Muscle layer of colon (tissue), 2 donors: ENCODE results near the gene CSNK2A3.
"Not testable (repeated sequence)": the region's sequence is repeated elsewhere in the genome, so short reads cannot be mapped to it uniquely, and the experiment has no call there.

Experiments used
- H3K27ac ChIP-seq: one replicate; pipeline ENCODE4 v1.7.0; 2013; ENCODE audit warnings: low read depth, mild to moderate bottlenecking, low read length, moderate library complexity
- H3K27me3 ChIP-seq, 2 donors: one replicate each; pipeline ENCODE4 v1.7.0; 2013; ENCODE audit warnings: low read length in 2 of 2, mild to moderate bottlenecking in 2 of 2; ENCODE audit not compliant: insufficient read depth in 2 of 2, control insufficient read depth in 1 of 2
- H3K36me3 ChIP-seq: one replicate; pipeline ENCODE4 v1.7.0; 2013; ENCODE audit warnings: mild to moderate bottlenecking, low read length; ENCODE audit not compliant: insufficient read depth
- H3K4me1 ChIP-seq: one replicate; pipeline ENCODE4 v1.7.0; 2013; ENCODE audit warnings: mild to moderate bottlenecking, low read length; ENCODE audit not compliant: insufficient read depth
- H3K4me3 ChIP-seq, 2 donors: one replicate each; pipeline ENCODE4 v1.7.0; 2013; ENCODE audit warnings: low read length in 2 of 2, low read depth in 1 of 2, mild to moderate bottlenecking in 1 of 2, moderate library complexity in 1 of 2
- H3K9ac ChIP-seq: one replicate; pipeline ENCODE4 v1.7.0; 2013; ENCODE audit warnings: low read length
- H3K9me3 ChIP-seq: one replicate; pipeline ENCODE4 v1.7.0; 2013; ENCODE audit warnings: mild to moderate bottlenecking, low read length
- donor health status: abdominal sarcoma.
- donor health status: Adenocarcinoma of cecum.

The CSNK2A3 gene

GRCh38 chr11:11352878-11353277, at the start of gene CSNK2A3:
Gene CSNK2A3, minus strand, starts transcription at chr11:11353250. Its CDS starts 131 bp downstream, at chr11:11353119.
- H3K27ac ChIP-seq, H3K27me3 ChIP-seq, H3K9ac ChIP-seq, H3K9me3 ChIP-seq, H3K4me3 ChIP-seq, H3K36me3 ChIP-seq: not testable (repeated sequence)
- peaks cover 26% of the 10 kb centered on the region for H3K4me1 ChIP-seq

DNA sequence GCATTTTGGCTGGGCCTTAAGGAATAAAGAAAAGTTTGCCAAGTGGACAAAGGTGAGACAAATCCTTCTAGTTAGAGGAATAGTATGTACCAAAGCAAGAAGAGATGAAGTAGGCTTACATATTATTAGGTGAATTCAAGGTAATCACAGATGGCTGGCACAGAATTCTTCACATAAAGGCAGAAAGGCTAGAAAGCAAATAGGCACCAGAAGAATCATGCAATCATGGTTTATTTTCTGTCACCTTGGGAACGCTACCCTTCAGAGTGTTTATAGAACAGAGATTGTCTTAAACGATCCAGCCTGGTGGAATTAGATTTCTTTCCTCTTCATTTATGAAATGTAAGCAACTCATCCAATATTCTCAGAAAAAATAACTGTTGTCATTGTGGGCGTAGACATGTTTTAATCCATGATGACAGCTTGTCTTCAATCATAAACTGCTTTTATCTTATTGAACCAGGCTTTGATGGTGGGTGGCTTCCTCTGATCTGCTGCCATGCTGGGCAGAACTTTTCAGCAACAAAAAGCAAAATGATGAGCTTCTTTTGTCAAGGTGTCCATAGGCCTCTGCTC, 49.0 kb upstream of the CSNK2A3 start:
- Histone ChIP-seq H3K27ac (no peak overlapping the region), H3K36me3 (no peaks in the 10 kb centered on the region), H3K4me1 (peaks cover 42% of the 10 kb centered on the region), H3K27me3 (no peaks in the 10 kb centered on the region), H3K4me3 (no peak overlapping the region), H3K9ac (no peak overlapping the region), H3K9me3 (no peaks in the 10 kb centered on the region)

- Histone ChIP-seq H3K4me1 (peaks cover 40% of the 10 kb centered on the region), H3K9me3 (no peaks in the 10 kb centered on the region), H3K36me3 (no peaks in the 10 kb centered on the region), H3K9ac (no peak overlapping the region), H3K27ac (no peak overlapping the region), H3K27me3 (no peaks in the 10 kb centered on the region), H3K4me3 (no peak overlapping the region)
Measured at GRCh38 chr11:11400635-11401232, 47.7 kb upstream of the CSNK2A3 start.

GRCh38 chr11:11400121-11400520, 47.1 kb upstream of the CSNK2A3 start:
- no peak overlapping the region for H3K9ac ChIP-seq
- no peak overlapping the region for H3K27ac ChIP-seq
- H3K4me1 ChIP-seq: peaks cover 40% of the 10 kb centered on the region
- no peaks in the 10 kb centered on the region for H3K36me3 ChIP-seq
- H3K27me3 ChIP-seq: no peaks in the 10 kb centered on the region
- no peaks in the 10 kb centered on the region for H3K9me3 ChIP-seq
- H3K4me3 ChIP-seq: no peak overlapping the region

GRCh38 chr11:11397781-11398180, 44.7 kb upstream of the CSNK2A3 start:
- H3K9ac ChIP-seq: no peak overlapping the region
- H3K9me3 ChIP-seq: no peaks in the 10 kb centered on the region
- no peaks in the 10 kb centered on the region for H3K36me3 ChIP-seq
- H3K4me1 ChIP-seq: peaks cover 21% of the 10 kb centered on the region
- no peaks in the 10 kb centered on the region for H3K27me3 ChIP-seq
- H3K4me3 ChIP-seq: no peak overlapping the region
- no peak overlapping the region for H3K27ac ChIP-seq

DNA sequence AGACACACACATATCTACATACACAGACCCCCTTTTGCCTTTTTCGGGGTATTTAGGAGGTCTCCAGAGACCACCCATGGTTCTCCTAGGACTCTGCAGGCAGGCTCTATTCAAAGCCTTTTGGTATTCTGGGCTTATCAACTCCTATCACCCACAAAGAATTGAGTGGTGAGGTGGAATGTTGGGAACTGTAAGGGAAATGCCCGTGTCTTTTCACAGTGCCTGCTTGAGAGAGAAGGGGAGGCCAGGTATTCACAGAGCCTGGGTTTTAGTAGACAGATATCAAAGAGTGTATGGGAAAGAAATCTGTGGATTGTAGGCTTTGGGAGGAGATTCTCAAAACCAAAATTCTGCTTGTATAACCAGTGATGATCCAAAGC, 44.0 kb upstream of the CSNK2A3 start:
- Histone ChIP-seq H3K27ac (no peak overlapping the region), H3K9me3 (no peaks in the 10 kb centered on the region)

GRCh38 chr11:11396301-11397035, 43.4 kb upstream of the CSNK2A3 start:
- no peak overlapping the region for H3K27ac ChIP-seq
- H3K27me3 ChIP-seq: no peaks in the 10 kb centered on the region
- no peaks in the 10 kb centered on the region for H3K9me3 ChIP-seq
- no peaks in the 10 kb centered on the region for H3K36me3 ChIP-seq
- no peak overlapping the region for H3K4me3 ChIP-seq
- H3K4me1 ChIP-seq: peaks cover 16% of the 10 kb centered on the region
- no peak overlapping the region for H3K9ac ChIP-seq

More for the DNA sequence above, 44.0 kb upstream of the CSNK2A3 start:
- Histone ChIP-seq H3K36me3 (no peaks in the 10 kb centered on the region), H3K27me3 (no peaks in the 10 kb centered on the region), H3K4me3 (no peak overlapping the region), H3K9ac (no peak overlapping the region), H3K4me1 (peaks cover 16% of the 10 kb centered on the region)

- H3K9ac ChIP-seq: no peak overlapping the region
- no peak overlapping the region for H3K4me3 ChIP-seq
- H3K27ac ChIP-seq: no peak overlapping the region
- peaks cover 15% of the 10 kb centered on the region for H3K4me1 ChIP-seq
- H3K36me3 ChIP-seq: no peaks in the 10 kb centered on the region
- no peaks in the 10 kb centered on the region for H3K27me3 ChIP-seq
- H3K9me3 ChIP-seq: no peaks in the 10 kb centered on the region
Measured at GRCh38 chr11:11395126-11395525, 42.1 kb upstream of the CSNK2A3 start.

GRCh38 chr11:11394241-11394640, 41.2 kb upstream of the CSNK2A3 start:
- Histone ChIP-seq H3K4me1 (peaks cover 15% of the 10 kb centered on the region), H3K27me3 (no peaks in the 10 kb centered on the region), H3K36me3 (no peaks in the 10 kb centered on the region), H3K9ac (no peak overlapping the region), H3K9me3 (no peaks in the 10 kb centered on the region), H3K27ac (no peak overlapping the region), H3K4me3 (no peak overlapping the region)

DNA sequence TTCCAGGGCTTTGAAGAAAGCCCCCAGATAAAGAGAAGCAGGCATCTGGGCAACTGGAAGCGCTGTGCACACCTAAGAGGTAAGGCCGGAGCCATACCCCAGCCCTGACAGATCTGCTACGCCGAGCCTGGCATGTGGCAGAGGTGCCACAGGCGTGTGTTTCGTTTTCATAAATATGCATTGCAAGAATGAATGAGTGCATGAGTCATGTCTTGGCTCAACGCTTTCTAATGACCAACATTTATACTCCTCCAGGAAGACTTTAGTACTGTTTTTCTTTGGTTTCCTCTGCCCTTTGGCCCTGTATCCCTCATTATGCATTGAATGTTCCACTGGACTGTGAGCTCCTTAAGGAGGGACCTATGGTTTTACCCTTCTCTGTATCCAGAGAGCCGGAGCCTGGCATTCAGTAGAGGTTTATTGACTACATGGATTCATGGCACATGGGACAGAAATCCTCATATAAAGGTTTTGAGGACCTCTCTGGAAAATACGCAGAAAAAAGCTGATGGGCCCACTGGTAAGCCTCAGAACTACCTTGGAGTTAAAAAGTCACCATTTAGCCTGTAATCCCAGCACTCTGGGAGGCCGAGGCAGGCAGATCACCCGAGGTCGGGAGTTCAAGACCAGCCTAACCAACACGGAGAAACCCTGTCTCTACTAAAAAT, 38.9 kb upstream of the CSNK2A3 start:
- Histone ChIP-seq H3K27ac (no peak overlapping the region), H3K27me3 (no peaks in the 10 kb centered on the region), H3K9ac (no peak overlapping the region), H3K9me3 (no peaks in the 10 kb centered on the region), H3K36me3 (no peaks in the 10 kb centered on the region), H3K4me1 (peaks cover 14% of the 10 kb centered on the region), H3K4me3 (no peak overlapping the region)

DNA sequence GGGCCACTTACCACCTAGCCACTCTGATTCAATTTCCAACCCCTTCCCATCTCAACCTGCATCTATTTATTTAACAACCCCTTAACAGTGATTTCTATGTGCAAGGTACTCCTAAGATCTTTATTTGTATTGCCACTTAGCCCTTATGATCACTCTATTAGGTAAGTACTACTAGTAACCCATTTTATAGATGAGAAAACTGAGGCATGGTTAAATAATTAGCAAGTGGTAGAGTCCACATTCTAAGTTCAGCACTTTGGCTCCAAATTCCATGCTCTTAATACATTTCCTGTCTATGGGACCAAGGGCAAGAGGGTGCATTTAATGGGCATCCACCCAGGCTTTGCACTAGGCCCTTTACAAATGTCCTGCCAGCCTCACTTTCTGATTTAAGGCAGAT, 38.1 kb upstream of the CSNK2A3 start:
- H3K27me3 ChIP-seq: no peaks in the 10 kb centered on the region
- no peak overlapping the region for H3K27ac ChIP-seq
- H3K4me1 ChIP-seq: peaks cover 8% of the 10 kb centered on the region
- H3K36me3 ChIP-seq: no peaks in the 10 kb centered on the region
- no peaks in the 10 kb centered on the region for H3K9me3 ChIP-seq
- H3K4me3 ChIP-seq: no peak overlapping the region
- no peak overlapping the region for H3K9ac ChIP-seq
